NT2/D1 (cell line): ENCODE results near the gene FARS2.

Experiments used
- SUZ12 ChIP-seq: IDR thresholded peaks from 2 replicates; pipeline ENCODE4 v1.6.1; 2011; ENCODE audit not compliant: insufficient read length, insufficient read depth; ENCODE audit errors: extremely low read depth
- YY1 ChIP-seq: IDR thresholded peaks from 2 replicates; pipeline ENCODE4 v1.6.1; 2011; ENCODE audit not compliant: insufficient read length, insufficient read depth
- ZNF274 ChIP-seq: IDR thresholded peaks from 2 replicates; pipeline ENCODE4 v1.6.1; 2011; ENCODE audit warnings: mild to moderate bottlenecking, low read depth, low read length

GRCh38 chr6:5478380-5478779, 217.1 kb downstream of the FARS2 start:
- TF ChIP-seq ZNF274 = no peak
- no peak for TF ChIP-seq YY1
- TF ChIP-seq SUZ12 = no peak
